Upper lobe of left lung (tissue), 4 donors: ENCODE results near the gene SYNM.

Experiments
- CTCF ChIP-seq, 6 experiments: fragments of 450-650 bp in 4 of 6; fragments of 200-600 bp in 2 of 6; sonication (generic) in 2 of 6; IDR thresholded peaks; one replicate each; pipeline ENCODE4 v1.5.1; 2016 to 2019; ENCODE audit warnings: antibody characterized with exemption in 6 of 6
- EP300 ChIP-seq, 4 donors: sonication (generic); formaldehyde crosslinking; IDR thresholded peaks; one replicate each; pipeline ENCODE4 v1.5.1; 2017; ENCODE audit warnings: antibody characterized with exemption in 4 of 4, control low read depth in 2 of 4

- TF ChIP-seq CTCF (IDR thresholded peaks at IDR 0.05) (no peak), EP300 (IDR thresholded peaks at IDR 0.05) (no peak)
Observed at GRCh38 chr15:99085413-99086326, 19.2 kb upstream of the SYNM start.
